ENCODE data around the gene ENDOD1. TPM values are rescaled to one million over a fixed set of nuclear protein-coding genes. Genes with fewer than 3 reads are reported as not detected.
"Not testable (repeated sequence)": the region's sequence is repeated elsewhere in the genome, so short reads cannot be mapped to it uniquely, and the experiment has no call there.

ENDOD1 gene
- total and polyA plus RNA-seq, 7 donors, result 7.8 to 31.4 (median 20.4) TPM

DNA sequence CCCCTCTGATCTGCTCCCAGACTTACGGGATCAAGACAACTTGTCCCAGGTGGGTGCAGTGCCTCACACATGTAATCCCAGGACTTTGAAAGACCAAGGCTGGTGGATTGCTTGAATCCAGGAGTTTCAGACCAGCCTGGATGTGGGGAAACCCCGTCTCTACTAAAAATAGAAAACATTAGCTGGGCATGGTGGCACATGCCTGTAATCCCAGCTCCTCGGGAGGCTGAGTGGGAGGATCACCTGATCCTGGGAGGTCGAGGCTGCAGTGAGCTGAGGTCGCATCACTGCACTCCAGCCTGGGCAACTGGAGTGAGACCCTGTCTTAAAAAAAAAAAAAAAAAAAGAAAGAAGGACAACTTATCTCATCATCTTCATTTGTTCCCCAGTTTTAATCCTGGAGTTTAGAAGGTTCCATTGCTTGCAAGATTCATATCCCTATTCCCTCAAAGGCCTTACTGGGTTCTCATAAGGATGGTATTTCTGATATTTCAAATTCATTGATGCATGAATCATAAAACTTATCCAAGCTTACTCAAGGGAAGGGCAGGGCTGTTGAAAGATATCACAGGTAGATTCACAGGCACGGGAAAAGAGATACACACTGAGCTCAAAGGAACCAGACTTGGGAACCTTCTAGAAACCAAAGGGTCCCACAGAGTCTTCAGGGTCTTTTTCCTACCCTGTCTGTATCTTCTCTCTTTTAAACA, 14.6 kb downstream of the ENDOD1 start:
- no peak for DNase-seq
- Histone ChIP-seq H3K4me1 (no peaks in the 10 kb centered on the region), H3K36me3 (no peaks in the 10 kb centered on the region), H3K4me3 (no peak overlapping the region), H3K27me3 (no peaks in the 10 kb centered on the region), H3K9me3 (no peaks in the 10 kb centered on the region), H3K27ac (no peak overlapping the region)
- TF ChIP-seq, protein P1, sequence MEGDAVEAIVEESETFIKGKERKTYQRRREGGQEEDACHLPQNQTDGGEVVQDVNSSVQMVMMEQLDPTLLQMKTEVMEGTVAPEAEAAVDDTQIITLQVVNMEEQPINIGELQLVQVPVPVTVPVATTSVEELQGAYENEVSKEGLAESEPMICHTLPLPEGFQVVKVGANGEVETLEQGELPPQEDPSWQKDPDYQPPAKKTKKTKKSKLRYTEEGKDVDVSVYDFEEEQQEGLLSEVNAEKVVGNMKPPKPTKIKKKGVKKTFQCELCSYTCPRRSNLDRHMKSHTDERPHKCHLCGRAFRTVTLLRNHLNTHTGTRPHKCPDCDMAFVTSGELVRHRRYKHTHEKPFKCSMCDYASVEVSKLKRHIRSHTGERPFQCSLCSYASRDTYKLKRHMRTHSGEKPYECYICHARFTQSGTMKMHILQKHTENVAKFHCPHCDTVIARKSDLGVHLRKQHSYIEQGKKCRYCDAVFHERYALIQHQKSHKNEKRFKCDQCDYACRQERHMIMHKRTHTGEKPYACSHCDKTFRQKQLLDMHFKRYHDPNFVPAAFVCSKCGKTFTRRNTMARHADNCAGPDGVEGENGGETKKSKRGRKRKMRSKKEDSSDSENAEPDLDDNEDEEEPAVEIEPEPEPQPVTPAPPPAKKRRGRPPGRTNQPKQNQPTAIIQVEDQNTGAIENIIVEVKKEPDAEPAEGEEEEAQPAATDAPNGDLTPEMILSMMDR (IDR thresholded peaks at IDR 0.05), result no peak
- TF ChIP-seq POLR2A (IDR thresholded peaks at IDR 0.05), result no peak
- no peak for TF ChIP-seq POLR2AphosphoS5 (IDR thresholded peaks at IDR 0.05)
- no peak for TF ChIP-seq EP300 (IDR thresholded peaks at IDR 0.05)
- WGBS, 2 donors, result 93 to 95% methylated on average over 6 of the region's 6 CpGs
- intact Hi-C loops (cut with DNase I), result no loop called here

DNA sequence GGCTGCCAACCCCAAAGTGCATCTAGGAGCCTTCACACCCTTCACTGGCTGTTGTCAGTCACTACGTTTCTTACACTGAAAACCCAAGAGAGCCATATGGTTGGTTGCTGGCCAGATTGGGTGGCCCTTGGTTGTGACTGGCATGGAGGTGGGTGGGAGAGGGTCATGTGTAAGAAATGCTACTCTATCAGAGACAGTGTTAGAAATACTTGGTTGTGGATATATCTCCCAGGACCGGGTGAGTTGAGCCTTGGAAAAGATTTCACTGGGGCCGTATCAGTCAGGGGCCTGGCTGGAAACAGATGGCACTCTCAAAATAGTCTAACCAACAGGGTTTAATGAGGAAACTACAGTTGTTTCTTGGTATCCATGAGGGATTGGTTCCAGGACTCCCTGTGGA, 15.2 kb downstream of the ENDOD1 start:
- intact Hi-C loops (cut with DNase I), result no loop called here
- DNase-seq, result no peak
- Histone ChIP-seq H3K36me3 (no peaks in the 10 kb centered on the region), H3K27ac (no peak overlapping the region), H3K9me3 (no peaks in the 10 kb centered on the region), H3K4me3 (no peak overlapping the region), H3K27me3 (no peaks in the 10 kb centered on the region), H3K4me1 (no peaks in the 10 kb centered on the region)
- TF ChIP-seq POLR2A (IDR thresholded peaks at IDR 0.05) (no peak), EP300 (IDR thresholded peaks at IDR 0.05) (no peak), POLR2AphosphoS5 (IDR thresholded peaks at IDR 0.05) (no peak)
- TF ChIP-seq, protein P1 (IDR thresholded peaks at IDR 0.05), result no peak
- 95 to 97% methylated on average over 3 of the region's 3 CpGs for WGBS, 2 donors

DNA sequence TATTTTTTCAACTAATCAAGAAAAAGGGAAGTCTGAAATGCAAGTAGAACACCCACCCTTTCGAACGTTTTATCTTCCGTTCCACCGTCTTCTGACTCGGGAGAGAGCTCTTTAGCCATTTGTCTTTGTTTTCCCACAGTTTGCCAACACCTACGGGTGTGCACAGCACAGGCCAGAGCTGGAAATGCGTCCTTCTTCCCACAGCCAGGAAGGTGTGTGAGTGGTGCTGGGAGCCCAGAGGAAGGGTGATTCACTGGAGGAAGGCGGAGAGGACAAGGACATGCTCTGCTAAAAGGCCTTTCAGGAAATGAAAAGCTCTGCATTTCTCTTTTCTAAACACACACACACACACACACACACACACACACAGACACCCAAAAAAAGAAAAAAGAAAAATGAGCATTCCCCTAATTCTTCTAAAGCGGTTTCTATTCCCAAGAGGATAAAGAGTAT, 18.5 kb downstream of the ENDOD1 start:
- H3K27ac ChIP-seq, result peak overlapping the region; percentile 14 to 64 (median 21)
- TF ChIP-seq, protein P1 (IDR thresholded peaks at IDR 0.05), result no peak
- TF ChIP-seq POLR2AphosphoS5 (IDR thresholded peaks at IDR 0.05) (peak in 1 of 4 donors; percentile 41), POLR2A (IDR thresholded peaks at IDR 0.05) (no peak), EP300 (IDR thresholded peaks at IDR 0.05) (no peak)
- no peak for DNase-seq
- no peaks in the 10 kb centered on the region for H3K27me3 ChIP-seq
- 64 to 74% methylated on average over 9 of the region's 9 CpGs for WGBS, 2 donors
- no peaks in the 10 kb centered on the region for H3K36me3 ChIP-seq
- no peaks in the 10 kb centered on the region for H3K4me1 ChIP-seq
- intact Hi-C loops (cut with DNase I), result no loop called here
- no peak overlapping the region for H3K4me3 ChIP-seq
- no peaks in the 10 kb centered on the region for H3K9me3 ChIP-seq

DNA sequence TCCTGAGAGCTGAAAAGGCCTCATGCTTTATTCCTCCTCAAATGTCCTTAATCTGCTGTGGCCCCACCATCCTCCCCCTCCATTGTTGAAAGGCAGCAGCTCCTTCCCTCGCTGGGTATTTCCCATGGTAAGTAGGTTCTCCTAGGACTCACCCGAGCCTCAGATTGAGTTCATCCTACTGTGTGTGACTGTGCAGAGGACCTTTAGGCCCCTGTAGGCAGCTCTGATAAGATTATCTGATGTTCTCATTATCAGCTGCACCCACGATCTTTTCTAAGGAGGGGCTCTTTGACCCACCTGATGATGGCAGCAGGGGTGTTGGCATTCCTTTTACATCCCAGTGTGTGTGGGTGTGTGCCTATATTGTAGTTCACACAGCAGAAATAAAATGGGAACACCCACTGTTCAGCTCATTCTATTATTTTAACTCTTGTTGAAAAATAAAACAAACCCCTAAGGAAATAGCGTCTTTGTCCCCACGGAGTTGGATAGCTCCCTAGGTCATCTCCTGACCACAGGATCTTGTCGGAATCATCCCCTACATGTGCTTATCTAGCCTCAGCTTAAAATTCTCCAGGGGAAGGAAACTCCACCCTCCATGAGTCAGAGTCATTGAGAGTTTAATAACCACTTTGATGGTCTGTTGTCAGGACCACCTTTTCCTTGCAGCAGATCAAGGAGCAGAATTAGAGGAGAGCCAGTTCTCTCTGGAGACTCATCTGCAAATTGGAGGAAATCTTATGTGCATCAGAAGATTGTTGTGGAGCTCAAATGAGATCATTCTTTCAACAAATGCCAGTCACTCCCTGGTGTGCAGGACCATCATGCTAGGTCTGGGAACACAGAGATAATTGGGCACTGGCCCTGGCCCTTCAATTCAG, 19.3 kb downstream of the ENDOD1 start:
- H3K4me1 ChIP-seq, result no peaks in the 10 kb centered on the region
- 72 to 76% methylated on average over 6 of the region's 6 CpGs for WGBS, 2 donors
- H3K9me3 ChIP-seq, result no peaks in the 10 kb centered on the region
- H3K36me3 ChIP-seq, result no peaks in the 10 kb centered on the region
- TF ChIP-seq, protein P1 (IDR thresholded peaks at IDR 0.05), result no peak
- TF ChIP-seq POLR2A (IDR thresholded peaks at IDR 0.05) (no peak), EP300 (IDR thresholded peaks at IDR 0.05) (no peak), POLR2AphosphoS5 (IDR thresholded peaks at IDR 0.05) (no peak)
- no peak overlapping the region for H3K4me3 ChIP-seq
- no peak for DNase-seq
- intact Hi-C loops (cut with DNase I), result no loop called here
- H3K27ac ChIP-seq, result peak overlapping the region in 1 of 4 donors; percentile 64
- no peaks in the 10 kb centered on the region for H3K27me3 ChIP-seq

DNA sequence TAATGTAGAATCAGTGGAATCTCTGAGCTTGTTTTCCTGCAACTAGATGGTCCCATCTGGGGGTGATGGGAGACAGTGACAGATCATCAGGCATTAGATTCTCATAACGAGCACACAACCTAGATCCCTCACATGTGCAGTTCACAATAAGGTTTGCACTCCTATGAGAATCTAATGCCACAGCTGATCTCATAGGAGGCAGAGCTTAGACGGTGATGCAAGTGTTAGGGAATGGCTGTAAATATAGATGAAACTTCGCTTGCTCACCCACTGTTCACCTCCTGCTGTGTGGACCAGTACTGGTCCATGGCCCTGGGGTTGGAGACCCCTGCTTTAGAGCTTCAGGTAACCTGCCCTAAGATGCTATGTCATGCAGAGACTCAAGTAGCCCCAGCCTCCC, 21.8 kb downstream of the ENDOD1 start:
- H3K27me3 ChIP-seq; H3K9me3 ChIP-seq; H3K36me3 ChIP-seq; H3K4me1 ChIP-seq; H3K4me3 ChIP-seq; H3K27ac ChIP-seq; intact Hi-C loops (cut with DNase I); DNase-seq: not testable (repeated sequence)
- WGBS, 2 donors, result 94 to 96% methylated on average over 3 of the region's 3 CpGs

All from sigmoid colon (tissue), 7 donors.